ENCODE results near the gene KLC3. TPM values are rescaled to one million over a fixed set of nuclear protein-coding genes. Genes with fewer than 3 reads are reported as not detected.

KLC3 gene
- total RNA-seq: 0.13 and 0.16 TPM in 2 replicates

DNA sequence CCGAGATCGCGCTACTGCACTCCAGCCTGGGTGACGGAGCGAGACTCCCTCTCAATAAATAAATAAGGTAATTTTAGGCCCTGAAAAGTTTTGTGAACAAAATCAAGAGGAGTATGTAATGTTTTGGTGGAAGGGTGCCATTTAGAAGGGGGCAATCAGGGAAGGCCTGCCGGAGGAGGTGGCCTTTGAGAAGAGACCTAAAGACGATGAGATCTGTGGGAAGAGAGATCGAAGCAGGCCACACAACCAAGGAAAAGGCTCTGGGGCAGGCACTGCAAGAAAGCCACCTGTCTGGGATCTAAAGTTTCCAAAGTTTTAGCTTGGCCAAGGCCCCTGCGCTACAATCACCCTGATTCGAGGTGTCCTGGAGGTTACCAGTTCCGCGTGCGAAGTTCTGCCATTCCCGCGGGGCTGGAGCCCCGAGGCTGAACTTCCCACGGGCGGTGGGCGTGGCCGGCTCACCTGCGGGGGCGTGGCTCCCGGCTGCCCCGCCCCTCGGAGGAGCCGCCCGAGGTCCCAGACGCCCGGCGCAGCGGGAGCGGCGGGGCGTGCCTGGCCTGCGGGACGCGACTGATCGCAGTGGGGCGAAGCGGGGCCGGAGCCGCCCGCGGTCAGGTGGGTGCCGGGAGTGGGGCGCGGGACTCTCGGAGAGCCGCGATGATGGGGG, at the start of gene KLC3:
KLC3 (plus strand) TSS at position 519 of the 667 bp plus-strand sequence. CDS start 4,792 bp downstream, outside the sequence.

DNA sequence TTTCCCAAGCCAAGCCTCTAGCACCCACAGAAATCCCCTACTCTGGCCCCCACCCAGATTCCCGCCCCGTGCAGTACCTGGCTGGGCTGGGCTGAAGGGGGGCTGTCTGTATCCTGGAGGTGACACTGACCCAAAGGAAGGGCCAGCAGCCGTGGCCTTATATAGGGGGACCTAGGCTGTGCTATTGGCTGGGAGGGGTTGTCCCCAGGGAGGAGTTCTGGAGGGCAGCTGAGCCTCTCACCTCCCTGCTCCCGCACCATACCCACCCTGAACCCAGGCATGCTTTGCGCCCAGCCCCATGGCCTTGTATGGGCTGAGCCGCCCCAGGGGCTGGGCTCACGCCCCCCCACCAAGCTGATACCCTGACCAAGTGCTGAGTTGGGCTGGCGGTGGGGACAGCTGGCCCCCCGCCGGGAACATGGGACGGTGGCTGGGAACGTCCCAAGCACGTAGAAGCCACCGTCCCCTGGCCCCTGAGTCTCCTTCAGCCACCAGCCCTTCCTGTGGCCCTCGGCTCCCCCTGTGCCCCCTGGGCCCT, 17.7 kb upstream of the KLC3 start, which contains the start of gene CKM:
CKM (minus strand) TSS at position 132 of the 538 bp plus-strand sequence. CDS start 3,162 bp downstream, outside the sequence.

DNA sequence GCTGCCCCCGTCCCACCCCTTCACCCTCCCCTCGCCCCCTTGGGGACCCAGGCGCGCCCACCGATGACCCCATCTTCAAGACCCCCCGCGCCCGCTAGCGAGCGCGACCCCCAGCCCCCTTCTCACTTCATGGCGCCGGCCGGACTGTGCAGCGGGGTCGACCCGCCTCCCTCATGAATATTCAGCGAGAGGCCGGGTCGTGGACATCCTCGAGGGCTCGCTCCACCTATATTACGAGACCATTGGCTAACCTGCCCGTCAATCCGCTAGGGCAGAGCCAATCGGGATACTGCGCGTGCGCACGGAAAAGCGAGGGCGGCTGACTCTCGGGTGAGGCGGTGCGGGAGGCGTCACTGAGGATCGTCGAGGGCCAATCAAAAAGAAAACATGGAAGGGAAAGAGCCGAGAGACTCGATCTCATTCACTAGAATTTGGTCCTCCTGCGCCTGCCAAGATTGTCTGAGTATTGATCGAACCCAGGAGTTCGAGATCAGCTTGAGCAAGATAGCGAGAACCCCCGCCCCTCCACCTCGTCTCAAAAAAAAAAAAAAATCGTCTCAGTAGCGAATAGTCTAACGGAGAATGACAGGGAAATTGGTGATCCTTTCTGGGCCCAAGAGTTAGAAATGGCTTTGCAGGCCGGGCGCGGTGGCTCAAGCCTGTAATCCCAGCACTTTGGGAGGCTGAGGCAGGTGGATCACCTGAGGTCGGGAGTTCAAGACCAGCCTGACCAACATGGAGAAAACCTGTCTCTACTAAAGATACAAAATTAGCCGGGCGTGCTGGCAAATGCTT, 30.1 kb downstream of the KLC3 start, which contains the start of gene ERCC2:
ERCC2 (minus strand) TSS at position 164 of the 795 bp plus-strand sequence; CDS start at position 131, 33 bp downstream.

Other genes starting within 250 kb of the KLC3 start
- 18.1 and 24.4 TPM in 2 replicates for gene PPP1R37, start 247.6 kb upstream of the KLC3 start, total RNA-seq
- under 0.01 and 0.13 TPM in 2 replicates for gene NKPD1, start 179.8 kb upstream of the KLC3 start, total RNA-seq
- gene TRAPPC6A, start 162.5 kb upstream of the KLC3 start, total RNA-seq: 14.4 and 16.2 TPM in 2 replicates
- gene BLOC1S3, start 162.0 kb upstream of the KLC3 start, total RNA-seq: 2.6 and 3.6 TPM in 2 replicates
- gene EXOC3L2, start 95.3 kb upstream of the KLC3 start, total RNA-seq: 0.69 and 3.4 TPM in 2 replicates
- gene MARK4, start 89.5 kb upstream of the KLC3 start, total RNA-seq: 8.1 and 43.0 TPM in 2 replicates
- 0.16 TPM in 1 of 2 replicates, not detected in the other for gene CKM, start 17.9 kb upstream of the KLC3 start, total RNA-seq
- 10.7 and 33.6 TPM in 2 replicates for gene ERCC2, start 29.8 kb downstream of the KLC3 start, total RNA-seq
- 7.1 and 32.3 TPM in 2 replicates for gene PPP1R13L, start 64.3 kb downstream of the KLC3 start, total RNA-seq
- 5.8 and 12.6 TPM in 2 replicates for gene POLR1G, start 65.9 kb downstream of the KLC3 start, total RNA-seq
- 40.3 and 50.5 TPM in 2 replicates for gene ERCC1, start 83.2 kb downstream of the KLC3 start, total RNA-seq
- gene FOSB, start 127.2 kb downstream of the KLC3 start, total RNA-seq: 0.49 and 18.5 TPM in 2 replicates
- 4.2 and 7.4 TPM in 2 replicates for gene RTN2, start 156.3 kb downstream of the KLC3 start, total RNA-seq
- 0.32 and 0.63 TPM in 2 replicates for gene PPM1N, start 157.7 kb downstream of the KLC3 start, total RNA-seq
- 53.5 and 100 TPM in 2 replicates for gene VASP, start 166.7 kb downstream of the KLC3 start, total RNA-seq
- gene OPA3, start 244.1 kb downstream of the KLC3 start, total RNA-seq: 4.7 and 6.3 TPM in 2 replicates